Right lobe of liver (tissue), 6 donors: ENCODE data around the gene SH3PXD2A. TPM values are rescaled to one million over a fixed set of nuclear protein-coding genes. Genes with fewer than 3 reads are reported as not detected.

Experiments
- ATAC-seq, 4 donors: fragments of 200-7000 bp; cut with Tn5 transposase; one replicate each; pipeline ENCODE4 v1.9.1; 2020; ENCODE audit warnings: mild to moderate bottlenecking in 4 of 4, moderate library complexity in 4 of 4
- DNase-seq, 3 donors: peaks; one replicate each; pipeline ENCODE4 v3.0.0-alpha.2; 2020
- H3K27ac ChIP-seq, 3 donors: fragments of 200-600 bp; one replicate each; pipeline ENCODE4 v1.8.0; 2022
- H3K27me3 ChIP-seq, 2 donors: fragments of 200-600 bp; one replicate each; pipeline ENCODE4 v1.8.0; 2022
- H3K36me3 ChIP-seq, 4 donors: fragments of 200-600 bp; sonication (generic) in 1 of 4; one replicate each; pipeline versions ENCODE4 v1.5.1 to v1.8.0; 2017 to 2022; ENCODE audit warnings: control low read depth in 1 of 4
- H3K4me1 ChIP-seq, 4 donors: fragments of 200-600 bp; sonication (generic) in 1 of 4; one replicate each; pipeline versions ENCODE4 v1.5.1 to v1.8.0; 2017 to 2022; ENCODE audit warnings: control low read depth in 1 of 4
- H3K4me3 ChIP-seq, 3 donors: fragments of 200-600 bp; one replicate each; pipeline ENCODE4 v1.8.0; 2022
- H3K9me3 ChIP-seq, 4 donors: fragments of 200-600 bp; sonication (generic) in 1 of 4; one replicate each; pipeline versions ENCODE4 v1.5.1 to v1.8.0; 2017 to 2022; ENCODE audit warnings: control low read depth in 1 of 4
- POLR2A ChIP-seq: fragments of 450-650 bp; IDR thresholded peaks from one replicate; pipeline ENCODE4 v1.6.1; 2017; ENCODE audit warnings: antibody characterized with exemption, mild to moderate bottlenecking
- WGBS: methylation state at CpG from one replicate; pipeline ENCODE4 v1.1.6; 2018; ENCODE audit warnings: low coverage, low lambda C conversion rate; ENCODE audit not compliant: insufficient coverage; ENCODE audit errors: missing lambda C conversion rate; 5-methylcytosine and 5-hydroxymethylcytosine counted together
- intact Hi-C, 2 donors: fragments of 100-400 bp; cut with DNase I; formaldehyde crosslinking; loops; one replicate each; pipeline versions ENCODE4 v1.11.2 to v1.14.1; 2022
- total RNA-seq, 6 experiments: library from RNA; depleted of rRNA in 2 of 6; stranded (reverse); fragments of >200 nt in 2 of 6; fragmentation: NEBNext Ultra II Directional in 3 of 6; extraction: Animal tissue kit (Norgen Biotek cat#: 25700) in 3 of 6; gene quantifications; one replicate each; pipeline versions ENCODE4 v1.1.0 to v1.2.4, GENCODE V29; 2016 to 2023
- TF ChIP-seq, protein P1 (sequence below), 4 donors: fragments of 200-600 bp in 3 of 4; fragments of 450-650 bp in 1 of 4; IDR thresholded peaks; one replicate each; pipeline versions ENCODE4 v1.5.1 to v1.8.0; 2016 to 2022; ENCODE audit warnings: antibody characterized with exemption in 4 of 4, mild to moderate bottlenecking in 2 of 4
- donor health status: DM: no; HTN: yes; CAD: no.
- donor health status: DM: no; HTN: no; CAD: no.
- donor health status: DM: no; HTN: no; CAD: no.
- donor health status: DM: no; HTN: yes; CAD: no.
- donor health status: DM: no; HTN: yes; CAD: no.

Gene SH3PXD2A
- total RNA-seq, 6 experiments from 2014 or later: 3.0 to 38.3 (median 10.0) TPM

DNA sequence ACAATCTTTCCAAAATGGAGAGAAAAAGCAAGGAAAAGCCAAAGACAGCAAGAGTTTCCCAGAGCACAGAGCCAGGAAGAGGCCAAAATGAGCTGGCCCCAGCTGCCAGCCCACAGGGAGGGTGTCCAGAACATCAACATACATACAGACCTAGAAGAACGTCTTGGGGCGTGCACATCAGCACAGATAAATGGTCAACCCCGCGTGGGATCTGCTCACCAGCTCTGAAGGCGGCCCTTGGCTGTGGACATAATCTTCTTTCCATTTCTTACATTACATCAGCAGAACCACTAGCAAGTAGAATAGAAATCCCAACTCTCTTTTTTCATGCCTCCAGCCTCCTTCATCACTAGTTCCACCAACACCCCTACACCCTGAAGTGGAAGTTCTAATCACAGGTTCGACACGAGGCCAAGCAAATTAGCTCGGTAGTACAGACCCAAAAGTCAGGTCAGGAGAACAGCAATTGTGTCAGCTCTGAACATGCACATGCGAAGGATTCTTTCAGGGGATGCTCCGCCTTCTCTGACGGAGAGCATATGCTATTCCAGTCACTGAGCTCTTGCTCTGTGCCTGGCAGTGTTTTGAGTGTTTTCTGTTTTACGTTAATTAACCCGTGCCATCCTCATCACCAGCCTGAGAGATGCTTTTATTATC is 16.4 kb downstream of the SH3PXD2A start:
- ATAC-seq (no peak), DNase-seq (no peak)
- no peaks in the 10 kb centered on the region for H3K36me3 ChIP-seq
- no peak overlapping the region for H3K4me3 ChIP-seq
- H3K27ac ChIP-seq: no peak overlapping the region
- H3K27me3 ChIP-seq: no peaks in the 10 kb centered on the region
- WGBS: 82% methylated on average over 7 of the region's 13 CpGs
- TF ChIP-seq, protein P1, sequence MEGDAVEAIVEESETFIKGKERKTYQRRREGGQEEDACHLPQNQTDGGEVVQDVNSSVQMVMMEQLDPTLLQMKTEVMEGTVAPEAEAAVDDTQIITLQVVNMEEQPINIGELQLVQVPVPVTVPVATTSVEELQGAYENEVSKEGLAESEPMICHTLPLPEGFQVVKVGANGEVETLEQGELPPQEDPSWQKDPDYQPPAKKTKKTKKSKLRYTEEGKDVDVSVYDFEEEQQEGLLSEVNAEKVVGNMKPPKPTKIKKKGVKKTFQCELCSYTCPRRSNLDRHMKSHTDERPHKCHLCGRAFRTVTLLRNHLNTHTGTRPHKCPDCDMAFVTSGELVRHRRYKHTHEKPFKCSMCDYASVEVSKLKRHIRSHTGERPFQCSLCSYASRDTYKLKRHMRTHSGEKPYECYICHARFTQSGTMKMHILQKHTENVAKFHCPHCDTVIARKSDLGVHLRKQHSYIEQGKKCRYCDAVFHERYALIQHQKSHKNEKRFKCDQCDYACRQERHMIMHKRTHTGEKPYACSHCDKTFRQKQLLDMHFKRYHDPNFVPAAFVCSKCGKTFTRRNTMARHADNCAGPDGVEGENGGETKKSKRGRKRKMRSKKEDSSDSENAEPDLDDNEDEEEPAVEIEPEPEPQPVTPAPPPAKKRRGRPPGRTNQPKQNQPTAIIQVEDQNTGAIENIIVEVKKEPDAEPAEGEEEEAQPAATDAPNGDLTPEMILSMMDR (IDR thresholded peaks at IDR 0.05): no peak
- no peak for TF ChIP-seq POLR2A
- intact Hi-C loops: no loop called here
- no peaks in the 10 kb centered on the region for H3K9me3 ChIP-seq
- H3K4me1 ChIP-seq: peaks cover 0 to 19% (median 9%) of the 10 kb centered on the region in 4 donors

DNA sequence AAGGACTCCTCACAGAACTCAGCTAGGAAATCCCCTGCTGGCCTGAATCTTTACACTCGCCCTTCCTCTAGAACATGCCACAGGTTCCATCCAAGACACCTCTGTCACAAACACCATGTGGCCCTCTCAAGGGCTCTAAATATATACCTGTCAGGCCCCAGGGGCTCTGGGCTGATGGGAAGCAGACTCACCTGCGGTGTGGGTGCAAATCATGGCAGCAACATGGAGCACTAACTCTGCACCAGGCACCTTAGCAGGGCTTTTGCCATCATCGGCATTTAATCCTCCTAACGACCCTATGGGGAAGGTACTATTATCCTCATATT is 17.3 kb downstream of the SH3PXD2A start:
- H3K27ac ChIP-seq: no peak overlapping the region
- H3K4me3 ChIP-seq: no peak overlapping the region
- H3K4me1 ChIP-seq: peaks cover 0 to 26% (median 12%) of the 10 kb centered on the region in 4 donors
- TF ChIP-seq, protein P1 (IDR thresholded peaks at IDR 0.05): no peak
- TF ChIP-seq POLR2A: no peak
- 89% methylated on average over 4 of the region's 4 CpGs for WGBS
- intact Hi-C loops: no loop called here
- DNase-seq: no peak
- H3K27me3 ChIP-seq: no peaks in the 10 kb centered on the region
- H3K36me3 ChIP-seq: no peaks in the 10 kb centered on the region
- no peaks in the 10 kb centered on the region for H3K9me3 ChIP-seq
- ATAC-seq: no peak

DNA sequence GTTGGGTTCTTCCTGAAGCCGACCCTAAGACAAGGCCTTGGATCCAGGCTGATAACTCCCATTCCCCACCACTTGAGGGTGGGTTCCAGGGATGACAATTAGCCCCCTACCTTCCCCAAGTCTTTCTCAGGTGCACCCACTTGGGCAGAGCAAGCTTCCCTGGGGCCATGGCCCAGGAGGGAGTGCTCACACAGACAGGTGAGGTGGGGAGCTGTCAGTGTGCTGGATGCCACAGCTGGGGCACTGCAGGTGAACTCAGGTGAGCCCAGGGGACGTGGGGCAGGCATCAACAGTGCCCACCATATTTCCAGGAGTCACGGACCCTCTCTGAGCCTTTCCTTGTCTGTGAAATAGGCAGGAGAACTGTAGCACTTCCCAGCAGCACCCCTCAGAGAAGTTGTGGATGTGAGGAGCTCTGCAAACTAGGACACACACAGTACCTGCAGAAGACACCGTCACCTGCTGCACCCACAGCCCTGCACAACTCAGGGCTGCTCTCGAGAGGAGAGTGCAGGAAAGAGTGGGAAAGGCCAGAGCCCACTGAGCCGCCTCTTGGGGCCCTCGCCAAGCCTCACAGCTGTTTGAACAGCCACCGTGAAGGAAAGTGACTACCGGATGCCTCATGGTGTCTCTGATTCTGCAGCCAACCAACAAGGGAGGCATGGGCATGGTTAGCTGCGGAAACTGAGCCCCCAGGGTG is 17.9 kb downstream of the SH3PXD2A start:
- H3K27me3 ChIP-seq: no peaks in the 10 kb centered on the region
- 69% methylated on average over 3 of the region's 10 CpGs for WGBS
- H3K27ac ChIP-seq: no peak overlapping the region
- H3K4me3 ChIP-seq: no peak overlapping the region
- H3K4me1 ChIP-seq: peaks cover 0 to 26% (median 12%) of the 10 kb centered on the region in 4 donors
- H3K36me3 ChIP-seq: no peaks in the 10 kb centered on the region
- ATAC-seq (no peak), DNase-seq (no peak)
- TF ChIP-seq, protein P1 (IDR thresholded peaks at IDR 0.05): no peak
- TF ChIP-seq POLR2A: no peak
- intact Hi-C loops: no loop called here
- no peaks in the 10 kb centered on the region for H3K9me3 ChIP-seq

DNA sequence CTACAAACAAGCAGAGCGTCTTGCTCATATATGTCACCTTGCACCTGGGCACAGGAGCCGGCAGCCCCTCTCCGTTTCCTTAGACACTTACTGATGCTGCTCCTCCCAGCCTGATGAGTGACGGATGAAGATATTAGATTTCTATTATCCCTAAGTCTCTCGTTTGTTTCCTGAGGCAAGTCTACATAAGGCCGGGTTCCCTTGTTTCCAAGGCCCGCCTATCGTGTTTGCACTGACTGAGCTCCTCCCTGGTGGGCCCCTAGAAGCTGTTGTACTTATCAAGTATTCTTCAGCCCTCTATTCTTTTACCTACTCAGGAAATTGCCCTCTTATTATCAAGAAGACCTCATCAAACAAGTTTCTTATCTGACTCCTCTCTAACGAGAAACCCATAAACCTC is 18.5 kb downstream of the SH3PXD2A start:
- ATAC-seq: no peak
- TF ChIP-seq, protein P1 (IDR thresholded peaks at IDR 0.05): no peak
- no peak for TF ChIP-seq POLR2A
- Histone ChIP-seq H3K36me3 (no peaks in the 10 kb centered on the region), H3K27ac (no peak overlapping the region), H3K4me3 (no peak overlapping the region), H3K27me3 (no peaks in the 10 kb centered on the region), H3K4me1 (peaks cover 0 to 26% (median 12%) of the 10 kb centered on the region in 4 donors), H3K9me3 (no peaks in the 10 kb centered on the region)
- WGBS: 88% methylated on average over 9 of the region's 9 CpGs
- intact Hi-C loops: no loop called here
- no peak for DNase-seq
